Esophagus muscularis mucosa (tissue), 4 donors: Measurements from ENCODE around the gene CTIF. TPM values are rescaled to one million over a fixed set of nuclear protein-coding genes. Genes with fewer than 3 reads are reported as not detected.
A peak's percentile ranks its signal among the peaks of the same experiment; 100 is the strongest.

Experiments used
- DNase-seq: peaks from one replicate; pipeline ENCODE4 v3.0.0-alpha.2; 2017; ENCODE audit errors: extremely low spot score
- H3K27ac ChIP-seq, 4 donors: fragments of 200-600 bp; sonication (generic); replicated peaks in 1 of 4; 1 replicate in 3 of 4; 2 replicates in 1 of 4; pipeline ENCODE4 v1.5.1; 2016 to 2019; ENCODE audit warnings: mild to moderate bottlenecking in 1 of 4
- H3K27me3 ChIP-seq, 4 donors: fragments of 200-600 bp; sonication (generic); one replicate each; pipeline versions ENCODE4 v1.5.1 to v1.6.0; 2016 to 2019
- H3K36me3 ChIP-seq, 4 donors: fragments of 200-600 bp; sonication (generic); one replicate each; pipeline ENCODE4 v1.5.1; 2016 to 2019
- H3K4me1 ChIP-seq, 4 donors: fragments of 200-600 bp; sonication (generic); one replicate each; pipeline ENCODE4 v1.5.1; 2016 to 2019
- H3K4me3 ChIP-seq, 4 donors: fragments of 200-600 bp; sonication (generic); 1 replicate in 2 of 4; 2 replicates in 2 of 4; pipeline ENCODE4 v1.5.1; 2016 to 2019; ENCODE audit warnings: mild to moderate bottlenecking in 4 of 4, moderate library complexity in 1 of 4
- H3K9me3 ChIP-seq, 4 donors: fragments of 200-600 bp; sonication (generic); 1 replicate in 3 of 4; 2 replicates in 1 of 4; pipeline ENCODE4 v1.5.1; 2016 to 2019
- EP300 ChIP-seq: sonication (generic); formaldehyde crosslinking; IDR thresholded peaks from one replicate; pipeline ENCODE4 v1.6.1; 2017; ENCODE audit warnings: antibody characterized with exemption
- POLR2A ChIP-seq: fragments of 450-650 bp; IDR thresholded peaks from one replicate; pipeline ENCODE4 v1.6.1; 2017; ENCODE audit warnings: antibody characterized with exemption, moderate library complexity, mild to moderate bottlenecking, low read depth
- POLR2AphosphoS5 ChIP-seq, 2 donors: sonication (generic); formaldehyde crosslinking; IDR thresholded peaks; one replicate each; pipeline ENCODE4 v1.6.1; 2017; ENCODE audit warnings: antibody characterized with exemption in 2 of 2
- WGBS: methylation state at CpG from one replicate; pipeline ENCODE4 v1.1.5; 2018; 5-methylcytosine and 5-hydroxymethylcytosine counted together
- intact Hi-C: fragments of 100-400 bp; cut with DNase I; formaldehyde crosslinking; loops from one replicate; pipeline ENCODE4 v1.15.1; 2023
- total RNA-seq, 4 donors: library from RNA; depleted of rRNA; stranded (reverse); fragments of >200 nt; gene quantifications; one replicate each; pipeline versions ENCODE4 v1.1.0 to v1.2.1, GENCODE V29; 2016
- TF ChIP-seq, protein P1 (sequence below), 3 experiments: fragments of 200-600 bp in 2 of 3; fragments of 450-650 bp in 1 of 3; sonication (generic) in 2 of 3; IDR thresholded peaks; one replicate each; pipeline ENCODE4 v1.5.1; 2017 to 2019; ENCODE audit warnings: antibody characterized with exemption in 3 of 3, mild to moderate bottlenecking in 2 of 3, moderate library complexity in 1 of 3

The CTIF gene
- total RNA-seq, 4 donors from 2014 or later: 63.1 to 137 (median 87.7) TPM

DNA sequence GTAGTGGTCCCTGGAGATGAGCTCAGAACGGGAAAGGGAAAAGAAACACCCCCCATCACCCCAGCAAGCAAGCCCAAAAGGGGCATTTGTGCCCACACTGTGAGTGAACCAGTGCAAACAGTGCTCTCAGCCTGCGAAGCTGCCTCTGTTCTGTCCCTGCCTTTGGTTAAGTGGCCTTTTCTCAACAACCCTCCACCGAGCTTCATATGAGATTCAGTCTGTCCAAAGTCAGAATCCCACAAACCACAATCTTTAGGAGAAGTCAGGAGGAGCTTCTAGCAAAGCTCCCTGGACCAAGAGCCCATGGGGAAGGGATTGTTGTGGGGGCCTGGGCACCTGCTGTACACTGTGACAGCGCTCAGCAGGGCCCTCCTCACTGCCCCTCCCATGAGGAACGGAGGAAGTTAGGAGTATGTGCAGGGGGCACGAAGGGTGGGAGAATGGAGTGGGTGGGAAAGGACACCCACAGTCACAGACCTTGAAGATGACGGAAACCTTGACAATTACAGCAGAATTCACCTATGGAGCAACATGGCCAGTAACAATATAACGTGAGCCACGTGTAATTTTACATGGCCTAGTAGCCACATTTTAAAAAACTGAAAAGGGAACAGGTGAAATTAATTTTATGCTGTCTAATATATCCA, 292.4 kb downstream of the CTIF start:
- TF ChIP-seq EP300 (no peak), POLR2AphosphoS5 (IDR thresholded peaks at IDR 0.05) (no peak), POLR2A (no peak)
- TF ChIP-seq, protein P1, sequence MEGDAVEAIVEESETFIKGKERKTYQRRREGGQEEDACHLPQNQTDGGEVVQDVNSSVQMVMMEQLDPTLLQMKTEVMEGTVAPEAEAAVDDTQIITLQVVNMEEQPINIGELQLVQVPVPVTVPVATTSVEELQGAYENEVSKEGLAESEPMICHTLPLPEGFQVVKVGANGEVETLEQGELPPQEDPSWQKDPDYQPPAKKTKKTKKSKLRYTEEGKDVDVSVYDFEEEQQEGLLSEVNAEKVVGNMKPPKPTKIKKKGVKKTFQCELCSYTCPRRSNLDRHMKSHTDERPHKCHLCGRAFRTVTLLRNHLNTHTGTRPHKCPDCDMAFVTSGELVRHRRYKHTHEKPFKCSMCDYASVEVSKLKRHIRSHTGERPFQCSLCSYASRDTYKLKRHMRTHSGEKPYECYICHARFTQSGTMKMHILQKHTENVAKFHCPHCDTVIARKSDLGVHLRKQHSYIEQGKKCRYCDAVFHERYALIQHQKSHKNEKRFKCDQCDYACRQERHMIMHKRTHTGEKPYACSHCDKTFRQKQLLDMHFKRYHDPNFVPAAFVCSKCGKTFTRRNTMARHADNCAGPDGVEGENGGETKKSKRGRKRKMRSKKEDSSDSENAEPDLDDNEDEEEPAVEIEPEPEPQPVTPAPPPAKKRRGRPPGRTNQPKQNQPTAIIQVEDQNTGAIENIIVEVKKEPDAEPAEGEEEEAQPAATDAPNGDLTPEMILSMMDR (IDR thresholded peaks at IDR 0.05): no peak
- Histone ChIP-seq H3K9me3 (no peaks in the 10 kb centered on the region), H3K27ac (no peak overlapping the region), H3K27me3 (no peaks in the 10 kb centered on the region), H3K36me3 (peaks cover 0 to 9% (median 3%) of the 10 kb centered on the region in 4 donors), H3K4me3 (no peak overlapping the region), H3K4me1 (peaks cover 64 to 74% (median 68%) of the 10 kb centered on the region in 4 donors)
- intact Hi-C loops: no loop called here
- WGBS: 93% methylated on average over 9 of the region's 9 CpGs
- DNase-seq: no peak

DNA sequence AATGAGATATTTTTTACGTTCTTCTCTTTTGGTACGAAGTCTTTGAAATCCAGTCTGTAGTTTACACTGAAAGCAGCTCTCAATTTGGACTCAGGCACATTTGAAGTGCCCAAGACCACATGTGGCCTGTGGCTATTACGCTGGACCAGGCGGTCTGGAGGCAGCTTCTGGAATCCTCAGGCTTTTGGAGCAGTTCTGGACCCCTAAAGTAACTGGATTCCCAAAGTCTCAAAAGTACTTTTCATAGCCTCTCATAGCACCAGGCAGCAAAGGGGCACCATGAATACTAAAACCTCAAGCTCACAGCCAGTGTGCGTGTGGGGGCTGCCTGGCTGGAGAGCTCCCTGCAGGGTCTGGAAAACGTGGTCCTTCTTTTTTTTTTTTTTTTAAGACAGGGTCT, 293.0 kb downstream of the CTIF start:
- intact Hi-C loops: no loop called here
- H3K36me3 ChIP-seq: peaks cover 0 to 15% (median 5%) of the 10 kb centered on the region in 4 donors
- no peak overlapping the region for H3K4me3 ChIP-seq
- no peak for TF ChIP-seq EP300
- TF ChIP-seq, protein P1 (IDR thresholded peaks at IDR 0.05): no peak
- no peak for TF ChIP-seq POLR2A
- no peak for TF ChIP-seq POLR2AphosphoS5 (IDR thresholded peaks at IDR 0.05)
- 87% methylated on average over 6 of the region's 6 CpGs for WGBS
- no peaks in the 10 kb centered on the region for H3K27me3 ChIP-seq
- H3K9me3 ChIP-seq: no peaks in the 10 kb centered on the region
- no peak overlapping the region for H3K27ac ChIP-seq
- no peak for DNase-seq
- peaks cover 58 to 68% (median 62%) of the 10 kb centered on the region in 4 donors for H3K4me1 ChIP-seq

DNA sequence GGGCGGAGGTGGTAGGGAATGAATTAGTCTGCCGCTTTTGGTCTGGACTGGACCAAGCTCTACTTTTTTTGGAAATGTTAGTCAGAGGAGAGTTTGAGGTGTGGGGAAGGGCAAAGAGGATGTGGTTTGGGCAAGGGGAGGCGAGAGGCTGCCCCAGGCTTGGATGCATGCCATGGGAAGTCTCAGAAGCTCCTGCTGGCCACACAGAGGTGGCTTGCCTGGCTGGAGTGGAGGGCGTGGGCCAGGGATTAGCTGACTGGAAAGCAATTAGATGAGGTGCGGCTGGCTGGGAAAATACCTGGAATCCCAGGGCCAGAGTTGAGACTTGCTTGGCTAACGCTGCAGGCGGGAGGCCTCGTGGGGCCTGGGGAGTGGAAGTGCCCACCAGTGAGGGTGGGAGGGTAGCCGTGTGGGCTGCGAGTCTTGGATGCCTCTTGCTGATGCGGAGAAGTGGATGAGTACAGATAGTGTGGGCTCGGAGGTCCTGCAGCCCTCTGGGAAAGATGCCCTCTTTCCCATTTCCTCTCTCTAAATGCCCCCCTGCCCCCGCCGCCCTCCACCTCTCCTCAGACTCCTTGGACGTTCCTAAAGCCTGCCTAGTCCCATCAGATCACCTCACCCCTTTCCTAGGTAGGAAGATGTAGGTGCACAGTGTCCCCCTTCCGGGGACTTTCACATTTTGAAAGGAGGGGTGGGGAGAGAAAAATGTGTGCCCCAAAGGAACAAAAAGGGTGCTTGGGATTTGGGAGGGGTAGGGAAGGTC, 294.3 kb downstream of the CTIF start:
- TF ChIP-seq POLR2AphosphoS5 (IDR thresholded peaks at IDR 0.05): peak in 1 of 2 donors; percentile 13
- TF ChIP-seq, protein P1 (IDR thresholded peaks at IDR 0.05): no peak
- no peak for TF ChIP-seq POLR2A
- no peak for TF ChIP-seq EP300
- Histone ChIP-seq H3K36me3 (peaks cover 0 to 18% (median 6%) of the 10 kb centered on the region in 4 donors), H3K27me3 (no peaks in the 10 kb centered on the region), H3K4me3 (no peak overlapping the region), H3K27ac (peak overlapping the region in 1 of 4 donors; percentile 51), H3K4me1 (peaks cover 45 to 55% (median 49%) of the 10 kb centered on the region in 4 donors), H3K9me3 (no peaks in the 10 kb centered on the region)
- intact Hi-C loops: no loop called here
- WGBS: 73% methylated on average over 15 of the region's 16 CpGs
- no peak for DNase-seq

DNA sequence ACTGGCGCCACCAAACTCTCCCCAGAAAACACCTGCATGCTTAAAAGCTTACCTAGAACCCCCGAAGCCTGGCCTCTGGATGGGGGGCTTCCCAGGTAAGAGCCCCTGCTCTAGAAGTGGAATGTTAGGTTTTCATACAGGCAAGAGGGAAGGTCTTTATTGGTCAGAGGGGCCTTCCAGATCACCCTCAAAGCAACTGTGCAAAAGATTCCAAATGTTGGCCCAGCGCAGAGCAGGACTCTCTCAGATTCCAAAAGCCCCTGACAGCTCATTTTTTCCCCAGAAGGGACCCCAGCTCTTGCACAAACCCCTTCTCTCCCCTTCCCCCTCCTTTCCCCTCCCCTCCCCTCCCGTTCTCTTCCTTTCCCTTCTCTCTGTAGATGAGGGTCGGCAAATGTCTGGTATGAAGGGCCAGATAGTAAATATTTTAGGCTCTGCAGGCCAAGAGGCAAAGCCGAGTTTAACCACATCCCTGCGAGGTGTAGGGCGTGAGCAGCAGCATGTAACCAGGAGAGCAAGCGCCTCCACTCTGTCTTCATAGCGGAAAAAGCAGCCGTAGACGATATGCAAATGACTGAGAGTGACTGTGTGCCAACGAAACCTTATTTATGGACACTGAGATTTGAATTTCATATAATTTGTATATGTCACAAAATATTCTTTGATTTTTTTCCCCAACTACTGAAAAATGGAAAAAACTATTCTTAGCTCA, 295.0 kb downstream of the CTIF start:
- no peak for DNase-seq

More for the DNA sequence above, 295.0 kb downstream of the CTIF start:
- WGBS: 71% methylated on average over 11 of the region's 13 CpGs
- H3K27me3 ChIP-seq: no peaks in the 10 kb centered on the region
- peaks cover 40 to 47% (median 42%) of the 10 kb centered on the region in 4 donors for H3K4me1 ChIP-seq
- intact Hi-C loops: no loop called here
- no peak overlapping the region for H3K27ac ChIP-seq
- H3K36me3 ChIP-seq: peaks cover 0 to 22% (median 9%) of the 10 kb centered on the region in 4 donors
- TF ChIP-seq, protein P1 (IDR thresholded peaks at IDR 0.05): no peak
- TF ChIP-seq EP300: no peak
- TF ChIP-seq POLR2A: no peak
- TF ChIP-seq POLR2AphosphoS5 (IDR thresholded peaks at IDR 0.05): no peak
- H3K4me3 ChIP-seq: peak overlapping the region in 1 of 4 donors; percentile 12
- H3K9me3 ChIP-seq: no peaks in the 10 kb centered on the region
